HFFc6 (cell line): Measurements from ENCODE around the gene NOBOX. TPM values are rescaled to one million over a fixed set of nuclear protein-coding genes. Genes with fewer than 3 reads are reported as not detected.

Source experiments
- DNase-seq: peaks from one replicate; pipeline ENCODE4 v3.0.0-alpha.2; 2018
- H3K27ac Mint-ChIP-seq: 2 replicates; pipeline ENCODE4 v1.8.0; 2020; ENCODE audit warnings: mild to moderate bottlenecking, mixed read lengths
- H3K27me3 Mint-ChIP-seq: 2 replicates; pipeline ENCODE4 v1.8.0; 2021; ENCODE audit warnings: mild to moderate bottlenecking, moderate library complexity, mixed read lengths; ENCODE audit not compliant: insufficient read depth
- H3K36me3 Mint-ChIP-seq: 2 replicates; pipeline ENCODE4 v1.8.0; 2021; ENCODE audit warnings: low read depth, mixed read lengths
- H3K4me1 Mint-ChIP-seq: 2 replicates; pipeline ENCODE4 v1.8.0; 2020; ENCODE audit warnings: low read depth, mixed read lengths
- H3K4me3 Mint-ChIP-seq: 2 replicates; pipeline ENCODE4 v1.8.0; 2020; ENCODE audit warnings: mild to moderate bottlenecking, moderate library complexity, mixed read lengths
- H3K9me3 Mint-ChIP-seq: 2 replicates; pipeline ENCODE4 v1.8.0; 2020; ENCODE audit warnings: mild to moderate bottlenecking, mixed read lengths
- total RNA-seq, 6 experiments: library from RNA; stranded (reverse); fragmentation: NEBNext Ultra II Directional; extraction: Animal tissue kit (Norgen Biotek cat#: 25700); gene quantifications; 2 replicates in 1 of 6; 3 replicates in 5 of 6; pipeline ENCODE4 v1.2.3, GENCODE V29; 2021
- TF ChIP-seq, protein P1 (sequence below): fragments of 200-600 bp; sonication (generic); IDR thresholded peaks from 2 replicates; pipeline ENCODE4 v1.5.0; 2021; ENCODE audit warnings: antibody characterized with exemption, mild to moderate bottlenecking

NOBOX gene
- total RNA-seq, 6 experiments from 2014 or later: not detected

DNA sequence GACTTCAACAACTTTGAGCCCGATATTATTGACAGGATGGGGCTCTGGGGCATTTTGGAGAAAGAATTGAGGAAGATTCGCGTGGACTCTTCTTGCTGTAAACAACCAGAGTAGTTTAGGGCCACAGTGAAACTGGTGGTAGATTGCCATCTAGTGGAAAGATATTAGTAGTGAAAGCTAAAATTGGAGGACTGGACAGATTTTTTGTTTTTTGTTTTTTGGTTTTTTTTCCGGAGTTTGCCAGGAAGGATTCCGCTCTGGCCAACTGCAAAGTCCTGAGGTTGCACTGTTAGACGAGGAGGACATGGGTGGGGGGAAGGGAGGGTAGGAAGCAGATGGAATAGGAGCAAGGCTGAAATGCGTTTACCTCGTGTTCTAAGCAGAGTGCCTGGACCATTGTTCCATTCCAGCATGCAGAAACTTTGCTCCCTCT, 11.7 kb downstream of the NOBOX start:
- Mint-ChIP-seq H3K4me1 (peaks cover under 1% of the 10 kb centered on the region; the same call in 1 of the 2 replicates), H3K27me3 (peaks cover 4% of the 10 kb centered on the region), H3K36me3 (no peaks in the 10 kb centered on the region), H3K27ac (no peak overlapping the region), H3K9me3 (no peaks in the 10 kb centered on the region), H3K4me3 (no peak overlapping the region)
- TF ChIP-seq, protein P1, sequence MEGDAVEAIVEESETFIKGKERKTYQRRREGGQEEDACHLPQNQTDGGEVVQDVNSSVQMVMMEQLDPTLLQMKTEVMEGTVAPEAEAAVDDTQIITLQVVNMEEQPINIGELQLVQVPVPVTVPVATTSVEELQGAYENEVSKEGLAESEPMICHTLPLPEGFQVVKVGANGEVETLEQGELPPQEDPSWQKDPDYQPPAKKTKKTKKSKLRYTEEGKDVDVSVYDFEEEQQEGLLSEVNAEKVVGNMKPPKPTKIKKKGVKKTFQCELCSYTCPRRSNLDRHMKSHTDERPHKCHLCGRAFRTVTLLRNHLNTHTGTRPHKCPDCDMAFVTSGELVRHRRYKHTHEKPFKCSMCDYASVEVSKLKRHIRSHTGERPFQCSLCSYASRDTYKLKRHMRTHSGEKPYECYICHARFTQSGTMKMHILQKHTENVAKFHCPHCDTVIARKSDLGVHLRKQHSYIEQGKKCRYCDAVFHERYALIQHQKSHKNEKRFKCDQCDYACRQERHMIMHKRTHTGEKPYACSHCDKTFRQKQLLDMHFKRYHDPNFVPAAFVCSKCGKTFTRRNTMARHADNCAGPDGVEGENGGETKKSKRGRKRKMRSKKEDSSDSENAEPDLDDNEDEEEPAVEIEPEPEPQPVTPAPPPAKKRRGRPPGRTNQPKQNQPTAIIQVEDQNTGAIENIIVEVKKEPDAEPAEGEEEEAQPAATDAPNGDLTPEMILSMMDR: peak; percentile 82
- DNase-seq: peak; percentile 49

GRCh38 chr7:144391014-144391413, 12.5 kb downstream of the NOBOX start:
- Mint-ChIP-seq H3K4me1 (peaks cover 6% of the 10 kb centered on the region; the same call in 1 of the 2 replicates), H3K4me3 (no peak overlapping the region), H3K36me3 (no peaks in the 10 kb centered on the region), H3K27me3 (peaks cover 4% of the 10 kb centered on the region), H3K9me3 (no peaks in the 10 kb centered on the region), H3K27ac (no peak overlapping the region)
- TF ChIP-seq, protein P1: no peak
- DNase-seq: no peak

DNA sequence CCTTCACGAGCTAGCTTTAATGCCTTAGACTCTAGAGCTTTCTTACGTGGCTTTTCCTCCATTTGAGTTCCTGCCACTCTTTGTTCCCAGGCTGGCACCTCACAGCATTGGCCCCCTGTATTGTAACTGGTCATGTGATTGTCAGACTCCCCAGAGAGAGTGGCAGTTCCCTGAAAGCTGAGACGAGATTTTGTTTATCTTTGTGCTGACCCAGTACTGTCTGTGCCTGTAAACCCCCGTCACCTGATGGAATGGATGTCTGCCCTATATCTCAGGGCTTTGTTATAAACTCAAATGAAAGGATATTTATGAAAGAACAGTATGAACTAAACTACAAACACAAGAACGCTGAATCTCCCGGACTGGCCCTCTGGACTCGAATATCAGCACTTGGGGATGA, 13.0 kb downstream of the NOBOX start:
- Mint-ChIP-seq H3K4me3 (no peak overlapping the region), H3K36me3 (no peaks in the 10 kb centered on the region), H3K27ac (no peak overlapping the region), H3K27me3 (peaks cover 4% of the 10 kb centered on the region), H3K4me1 (peaks cover 6% of the 10 kb centered on the region; the same call in 1 of the 2 replicates), H3K9me3 (peaks cover 1% of the 10 kb centered on the region; the same call in 1 of the 2 replicates)
- TF ChIP-seq, protein P1: no peak
- no peak for DNase-seq

GRCh38 chr7:144388950-144389349, 14.5 kb downstream of the NOBOX start:
- TF ChIP-seq, protein P1: no peak
- H3K27ac Mint-ChIP-seq: no peak overlapping the region
- peaks cover 12% of the 10 kb centered on the region; the same call in 1 of the 2 replicates for H3K9me3 Mint-ChIP-seq
- peaks cover 6% of the 10 kb centered on the region; the same call in 1 of the 2 replicates for H3K4me1 Mint-ChIP-seq
- H3K27me3 Mint-ChIP-seq: peaks cover 4% of the 10 kb centered on the region
- H3K36me3 Mint-ChIP-seq: no peaks in the 10 kb centered on the region
- DNase-seq: no peak
- no peak overlapping the region for H3K4me3 Mint-ChIP-seq

DNA sequence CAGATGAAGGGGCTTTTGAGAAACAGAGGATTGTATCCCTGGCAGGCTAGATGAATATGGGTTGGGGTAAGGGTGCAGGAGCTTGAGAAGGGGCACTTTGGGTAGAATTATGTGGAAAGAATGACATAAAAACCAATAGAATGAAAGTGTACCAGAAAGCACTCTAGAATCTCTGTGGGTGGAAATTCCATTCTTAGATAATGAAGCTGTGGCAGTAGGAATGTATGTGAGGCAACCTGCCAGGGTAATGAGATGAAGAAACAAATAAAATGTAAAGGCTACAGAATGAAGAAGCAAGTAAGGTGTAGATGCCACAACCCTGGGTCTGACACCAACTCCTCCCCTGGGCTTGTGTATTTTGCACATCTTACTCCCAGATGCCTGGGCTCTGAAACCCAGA, 16.8 kb downstream of the NOBOX start:
- peaks cover 6% of the 10 kb centered on the region; the same call in 1 of the 2 replicates for H3K4me1 Mint-ChIP-seq
- peaks cover 2% of the 10 kb centered on the region for H3K27me3 Mint-ChIP-seq
- H3K36me3 Mint-ChIP-seq: no peaks in the 10 kb centered on the region
- DNase-seq: peak; percentile 8
- no peak overlapping the region for H3K27ac Mint-ChIP-seq
- peaks cover 12% of the 10 kb centered on the region; the same call in 1 of the 2 replicates for H3K9me3 Mint-ChIP-seq
- no peak overlapping the region for H3K4me3 Mint-ChIP-seq
- TF ChIP-seq, protein P1: no peak
